Esophagus squamous epithelium (tissue), 4 donors: Measurements from ENCODE around the gene MRPS34.

ENCODE experiments used
- POLR2A ChIP-seq, 4 donors: fragments of 450-650 bp; IDR thresholded peaks; one replicate each; pipeline ENCODE4 v1.6.1; 2017; ENCODE audit warnings: antibody characterized with exemption in 4 of 4, mild to moderate bottlenecking in 4 of 4, moderate library complexity in 3 of 4
- TF ChIP-seq, protein P1 (sequence below), 6 experiments: fragments of 450-650 bp in 4 of 6; fragments of 200-600 bp in 2 of 6; sonication (generic) in 2 of 6; IDR thresholded peaks; one replicate each; pipeline ENCODE4 v1.5.1; 2016 to 2019; ENCODE audit warnings: antibody characterized with exemption in 6 of 6, mild to moderate bottlenecking in 4 of 6, moderate library complexity in 4 of 6

DNA sequence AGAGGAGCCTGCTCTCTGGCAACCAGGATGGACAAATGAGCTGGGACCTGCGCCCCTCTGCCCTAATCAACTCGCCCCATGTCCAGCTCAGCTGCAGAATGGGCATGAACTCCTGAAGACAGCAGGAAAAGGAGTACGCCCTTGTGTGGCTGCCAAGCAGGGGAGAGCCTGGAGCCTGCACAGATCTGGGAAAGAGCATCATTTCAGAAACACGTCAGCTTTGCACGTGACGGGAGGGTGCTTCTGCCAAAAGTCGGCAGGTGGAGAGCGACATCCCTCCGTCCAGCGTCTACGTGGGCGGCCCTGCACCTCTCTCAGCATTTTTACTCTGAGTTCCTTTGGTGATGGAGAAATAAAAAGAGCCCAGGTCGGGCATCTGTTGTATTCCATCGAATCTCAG lies 20.1 kb downstream of the MRPS34 start:
- TF ChIP-seq POLR2A (IDR thresholded peaks at IDR 0.05): no peak
- TF ChIP-seq, protein P1, sequence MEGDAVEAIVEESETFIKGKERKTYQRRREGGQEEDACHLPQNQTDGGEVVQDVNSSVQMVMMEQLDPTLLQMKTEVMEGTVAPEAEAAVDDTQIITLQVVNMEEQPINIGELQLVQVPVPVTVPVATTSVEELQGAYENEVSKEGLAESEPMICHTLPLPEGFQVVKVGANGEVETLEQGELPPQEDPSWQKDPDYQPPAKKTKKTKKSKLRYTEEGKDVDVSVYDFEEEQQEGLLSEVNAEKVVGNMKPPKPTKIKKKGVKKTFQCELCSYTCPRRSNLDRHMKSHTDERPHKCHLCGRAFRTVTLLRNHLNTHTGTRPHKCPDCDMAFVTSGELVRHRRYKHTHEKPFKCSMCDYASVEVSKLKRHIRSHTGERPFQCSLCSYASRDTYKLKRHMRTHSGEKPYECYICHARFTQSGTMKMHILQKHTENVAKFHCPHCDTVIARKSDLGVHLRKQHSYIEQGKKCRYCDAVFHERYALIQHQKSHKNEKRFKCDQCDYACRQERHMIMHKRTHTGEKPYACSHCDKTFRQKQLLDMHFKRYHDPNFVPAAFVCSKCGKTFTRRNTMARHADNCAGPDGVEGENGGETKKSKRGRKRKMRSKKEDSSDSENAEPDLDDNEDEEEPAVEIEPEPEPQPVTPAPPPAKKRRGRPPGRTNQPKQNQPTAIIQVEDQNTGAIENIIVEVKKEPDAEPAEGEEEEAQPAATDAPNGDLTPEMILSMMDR (IDR thresholded peaks at IDR 0.05): no peak
